Measurements from ENCODE around the gene RIMBP3C. TPM values are rescaled to one million over a fixed set of nuclear protein-coding genes. Genes with fewer than 3 reads are reported as not detected.

RIMBP3C gene
- polyA plus RNA-seq, 1 donor from 2014 or later, result 0.07 TPM

DNA sequence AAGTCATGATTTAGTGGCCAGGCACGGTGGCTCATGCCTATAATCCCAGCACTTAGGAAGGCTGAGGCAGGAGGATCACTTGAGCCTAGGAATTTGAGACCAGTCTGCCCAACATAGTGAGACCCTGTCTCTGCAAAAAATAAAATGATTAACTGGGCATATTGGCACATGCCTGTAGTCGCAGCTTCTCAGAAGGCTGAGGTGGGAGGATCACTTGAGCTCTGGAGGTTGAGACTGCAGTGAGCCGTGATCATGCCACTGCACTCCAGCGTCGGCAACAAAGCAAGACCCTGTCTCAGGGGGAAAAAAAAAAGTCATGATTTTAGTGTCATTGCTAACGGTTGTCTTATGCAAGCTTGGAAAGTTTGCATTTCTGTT, 28.2 kb upstream of the RIMBP3C start:
- H3K27ac ChIP-seq (ENCODE audit: low read length), result no peak overlapping the region
- no peak overlapping the region for H3K4me3 ChIP-seq (ENCODE audit: low read length)
- no peaks in the 10 kb centered on the region for H3F3A ChIP-seq (ENCODE audit: insufficient read depth, low read length, poor library complexity, severe bottlenecking)
- H3K36me3 ChIP-seq (ENCODE audit: insufficient read depth, low read length), result no peaks in the 10 kb centered on the region
- H3K9me3 ChIP-seq (ENCODE audit: low read length), result no peaks in the 10 kb centered on the region
- no peak overlapping the region for H3K9ac ChIP-seq (ENCODE audit: low read length)
- no peaks in the 10 kb centered on the region for H3K27me3 ChIP-seq (ENCODE audit: insufficient read depth, low read depth, low read length)
- no peaks in the 10 kb centered on the region for H3K9me2 ChIP-seq (ENCODE audit: insufficient read depth, low read length)
- H2AFZ ChIP-seq (ENCODE audit: low read depth, low read length), result no peak overlapping the region
- peaks cover 59% of the 10 kb centered on the region for H3K79me2 ChIP-seq (replicated peaks; ENCODE audit: insufficient read depth, low read length)
- H3K4me2 ChIP-seq (ENCODE audit: low read length), result no peak overlapping the region
- H4K20me1 ChIP-seq (ENCODE audit: insufficient read depth), result peaks cover 12% of the 10 kb centered on the region
- TF ChIP-seq, protein P1, sequence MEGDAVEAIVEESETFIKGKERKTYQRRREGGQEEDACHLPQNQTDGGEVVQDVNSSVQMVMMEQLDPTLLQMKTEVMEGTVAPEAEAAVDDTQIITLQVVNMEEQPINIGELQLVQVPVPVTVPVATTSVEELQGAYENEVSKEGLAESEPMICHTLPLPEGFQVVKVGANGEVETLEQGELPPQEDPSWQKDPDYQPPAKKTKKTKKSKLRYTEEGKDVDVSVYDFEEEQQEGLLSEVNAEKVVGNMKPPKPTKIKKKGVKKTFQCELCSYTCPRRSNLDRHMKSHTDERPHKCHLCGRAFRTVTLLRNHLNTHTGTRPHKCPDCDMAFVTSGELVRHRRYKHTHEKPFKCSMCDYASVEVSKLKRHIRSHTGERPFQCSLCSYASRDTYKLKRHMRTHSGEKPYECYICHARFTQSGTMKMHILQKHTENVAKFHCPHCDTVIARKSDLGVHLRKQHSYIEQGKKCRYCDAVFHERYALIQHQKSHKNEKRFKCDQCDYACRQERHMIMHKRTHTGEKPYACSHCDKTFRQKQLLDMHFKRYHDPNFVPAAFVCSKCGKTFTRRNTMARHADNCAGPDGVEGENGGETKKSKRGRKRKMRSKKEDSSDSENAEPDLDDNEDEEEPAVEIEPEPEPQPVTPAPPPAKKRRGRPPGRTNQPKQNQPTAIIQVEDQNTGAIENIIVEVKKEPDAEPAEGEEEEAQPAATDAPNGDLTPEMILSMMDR (IDR thresholded peaks at IDR 0.05; ENCODE audit: poor library complexity, severe bottlenecking), result no peak
- no peak for TF ChIP-seq MXI1 (conservative IDR thresholded peaks at IDR 0.05; ENCODE audit: poor library complexity, severe bottlenecking)
- TF ChIP-seq TAF1 (IDR thresholded peaks at IDR 0.05; ENCODE audit: low read depth), result no peak
- TF ChIP-seq RAD21 (conservative IDR thresholded peaks at IDR 0.05), result no peak
- TF ChIP-seq, protein P2, sequence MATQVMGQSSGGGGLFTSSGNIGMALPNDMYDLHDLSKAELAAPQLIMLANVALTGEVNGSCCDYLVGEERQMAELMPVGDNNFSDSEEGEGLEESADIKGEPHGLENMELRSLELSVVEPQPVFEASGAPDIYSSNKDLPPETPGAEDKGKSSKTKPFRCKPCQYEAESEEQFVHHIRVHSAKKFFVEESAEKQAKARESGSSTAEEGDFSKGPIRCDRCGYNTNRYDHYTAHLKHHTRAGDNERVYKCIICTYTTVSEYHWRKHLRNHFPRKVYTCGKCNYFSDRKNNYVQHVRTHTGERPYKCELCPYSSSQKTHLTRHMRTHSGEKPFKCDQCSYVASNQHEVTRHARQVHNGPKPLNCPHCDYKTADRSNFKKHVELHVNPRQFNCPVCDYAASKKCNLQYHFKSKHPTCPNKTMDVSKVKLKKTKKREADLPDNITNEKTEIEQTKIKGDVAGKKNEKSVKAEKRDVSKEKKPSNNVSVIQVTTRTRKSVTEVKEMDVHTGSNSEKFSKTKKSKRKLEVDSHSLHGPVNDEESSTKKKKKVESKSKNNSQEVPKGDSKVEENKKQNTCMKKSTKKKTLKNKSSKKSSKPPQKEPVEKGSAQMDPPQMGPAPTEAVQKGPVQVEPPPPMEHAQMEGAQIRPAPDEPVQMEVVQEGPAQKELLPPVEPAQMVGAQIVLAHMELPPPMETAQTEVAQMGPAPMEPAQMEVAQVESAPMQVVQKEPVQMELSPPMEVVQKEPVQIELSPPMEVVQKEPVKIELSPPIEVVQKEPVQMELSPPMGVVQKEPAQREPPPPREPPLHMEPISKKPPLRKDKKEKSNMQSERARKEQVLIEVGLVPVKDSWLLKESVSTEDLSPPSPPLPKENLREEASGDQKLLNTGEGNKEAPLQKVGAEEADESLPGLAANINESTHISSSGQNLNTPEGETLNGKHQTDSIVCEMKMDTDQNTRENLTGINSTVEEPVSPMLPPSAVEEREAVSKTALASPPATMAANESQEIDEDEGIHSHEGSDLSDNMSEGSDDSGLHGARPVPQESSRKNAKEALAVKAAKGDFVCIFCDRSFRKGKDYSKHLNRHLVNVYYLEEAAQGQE (IDR thresholded peaks at IDR 0.05; ENCODE audit: borderline replicate concordance), result no peak
- no peak for TF ChIP-seq EP300 (conservative IDR thresholded peaks at IDR 0.05; ENCODE audit: poor library complexity, severe bottlenecking)
- no peak for TF ChIP-seq SMC3 (conservative IDR thresholded peaks at IDR 0.05; ENCODE audit: poor library complexity)
- TF ChIP-seq POLR2AphosphoS5 (IDR thresholded peaks at IDR 0.05), result no peak
- TF ChIP-seq EZH2 (IDR thresholded peaks at IDR 0.05; ENCODE audit: borderline replicate concordance, insufficient read depth, low read length, poor library complexity, severe bottlenecking), result no peak

DNA sequence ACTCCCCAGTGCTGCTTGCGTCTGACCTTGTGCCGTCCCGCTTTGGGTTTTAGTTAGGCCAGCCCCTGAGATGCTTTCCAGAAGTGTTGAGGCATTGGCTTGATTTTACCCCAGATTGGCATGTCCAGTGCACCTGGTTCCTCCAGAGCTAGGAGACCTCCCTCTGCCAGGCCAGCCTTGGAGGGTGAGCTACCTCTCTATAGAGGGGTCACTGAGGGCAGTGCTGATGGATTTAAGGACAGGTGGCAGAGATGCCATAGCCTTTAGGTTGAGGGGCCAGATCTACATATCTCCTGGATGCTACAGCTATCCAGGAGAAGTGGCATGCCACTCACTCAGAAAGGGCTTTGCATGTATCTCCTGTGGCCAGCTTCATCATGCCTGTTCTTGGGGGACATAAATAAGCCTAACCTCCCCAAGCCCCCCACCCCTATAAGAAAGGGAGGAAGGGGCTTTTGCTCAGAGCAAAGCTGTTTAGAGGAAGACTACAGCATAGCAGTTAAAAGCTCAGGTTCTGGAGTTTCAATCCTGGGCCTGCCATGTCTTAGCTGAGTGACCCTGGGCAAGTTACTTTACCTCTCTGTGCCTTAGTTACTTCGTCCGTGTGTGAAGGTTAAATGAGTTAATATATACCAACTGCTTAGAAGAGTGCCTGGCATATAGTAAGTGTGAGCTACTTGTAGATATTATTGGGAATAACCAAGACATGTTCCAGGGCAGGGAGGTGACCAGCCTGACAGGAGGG, 22.7 kb upstream of the RIMBP3C start:
- no peaks in the 10 kb centered on the region for H3K36me3 ChIP-seq (ENCODE audit: insufficient read depth, low read length)
- no peaks in the 10 kb centered on the region for H3K9me3 ChIP-seq (ENCODE audit: low read length)
- no peak overlapping the region for H3K27ac ChIP-seq (ENCODE audit: low read length)
- peaks cover 16% of the 10 kb centered on the region for H4K20me1 ChIP-seq (ENCODE audit: insufficient read depth)
- no peaks in the 10 kb centered on the region for H3K27me3 ChIP-seq (ENCODE audit: insufficient read depth, low read depth, low read length)
- peaks cover 81% of the 10 kb centered on the region for H3K79me2 ChIP-seq (replicated peaks; ENCODE audit: insufficient read depth, low read length)
- H3K9ac ChIP-seq (ENCODE audit: low read length), result no peak overlapping the region
- no peak overlapping the region for H3K4me3 ChIP-seq (ENCODE audit: low read length)
- H3F3A ChIP-seq (ENCODE audit: insufficient read depth, low read length, poor library complexity, severe bottlenecking), result no peaks in the 10 kb centered on the region
- H2AFZ ChIP-seq (ENCODE audit: low read depth, low read length), result no peak overlapping the region
- H3K9me2 ChIP-seq (ENCODE audit: insufficient read depth, low read length), result no peaks in the 10 kb centered on the region
- TF ChIP-seq, protein P1 (IDR thresholded peaks at IDR 0.05; ENCODE audit: poor library complexity, severe bottlenecking), result no peak
- TF ChIP-seq RAD21 (conservative IDR thresholded peaks at IDR 0.05), result no peak
- no peak for TF ChIP-seq POLR2AphosphoS5 (IDR thresholded peaks at IDR 0.05)
- TF ChIP-seq MXI1 (conservative IDR thresholded peaks at IDR 0.05; ENCODE audit: poor library complexity, severe bottlenecking), result no peak
- TF ChIP-seq TAF1 (IDR thresholded peaks at IDR 0.05; ENCODE audit: low read depth), result no peak
- no peak for TF ChIP-seq SMC3 (conservative IDR thresholded peaks at IDR 0.05; ENCODE audit: poor library complexity)
- TF ChIP-seq, protein P2 (IDR thresholded peaks at IDR 0.05; ENCODE audit: borderline replicate concordance), result no peak
- no peak for TF ChIP-seq EP300 (conservative IDR thresholded peaks at IDR 0.05; ENCODE audit: poor library complexity, severe bottlenecking)
- no peak for TF ChIP-seq EZH2 (IDR thresholded peaks at IDR 0.05; ENCODE audit: borderline replicate concordance, insufficient read depth, low read length, poor library complexity, severe bottlenecking)
- no peak overlapping the region for H3K4me2 ChIP-seq (ENCODE audit: low read length)
